Cerebellar cortex (tissue), 1 donor: ENCODE results near the gene GALNS.
A peak's percentile ranks its signal among the peaks of the same experiment; 100 is the strongest.

Experiments
- DNase-seq: peaks from one replicate; pipeline ENCODE4 v3.0.0-alpha.2; 2015; ENCODE audit warnings: low spot score

The GALNS gene

DNA sequence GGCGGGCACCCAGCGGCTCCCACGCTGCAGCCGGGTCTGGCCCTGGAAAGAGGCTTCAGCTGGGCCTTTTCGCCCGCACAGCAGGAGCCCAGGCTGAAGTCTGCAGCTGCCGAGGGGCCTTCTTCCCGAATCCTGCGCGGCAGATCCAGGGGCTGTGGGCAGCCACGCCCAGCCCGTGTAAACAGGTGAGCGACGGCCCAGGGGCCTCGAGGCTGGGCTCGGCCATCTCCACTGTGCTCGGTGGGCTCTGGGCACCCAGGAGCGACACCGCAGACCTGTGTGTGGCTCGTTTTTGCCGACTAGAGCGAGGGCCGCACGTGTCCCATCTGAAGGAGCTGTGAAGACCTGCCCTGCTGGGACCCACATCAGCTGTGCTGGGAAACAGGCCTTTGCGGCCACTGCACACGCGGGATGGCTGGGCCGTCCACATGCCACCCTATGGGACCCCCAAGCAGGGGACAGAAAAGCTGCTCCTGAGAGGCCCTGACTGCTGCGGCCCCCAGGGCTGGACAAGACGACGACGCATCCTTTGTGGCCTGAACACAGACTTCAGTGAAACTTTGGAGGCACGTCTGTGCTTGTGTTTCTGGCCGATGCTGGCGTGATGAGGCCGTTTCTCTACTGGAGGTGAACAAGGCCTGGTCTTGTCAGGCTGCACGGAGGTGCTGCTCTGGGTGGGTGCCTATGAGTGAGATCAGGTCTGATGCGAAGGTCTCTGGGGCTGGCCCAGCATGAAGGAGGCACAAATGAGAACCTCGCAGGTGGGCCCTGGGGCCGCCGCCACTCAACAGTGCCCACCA, 39.8 kb downstream of the GALNS start:
- no peak for DNase-seq

DNA sequence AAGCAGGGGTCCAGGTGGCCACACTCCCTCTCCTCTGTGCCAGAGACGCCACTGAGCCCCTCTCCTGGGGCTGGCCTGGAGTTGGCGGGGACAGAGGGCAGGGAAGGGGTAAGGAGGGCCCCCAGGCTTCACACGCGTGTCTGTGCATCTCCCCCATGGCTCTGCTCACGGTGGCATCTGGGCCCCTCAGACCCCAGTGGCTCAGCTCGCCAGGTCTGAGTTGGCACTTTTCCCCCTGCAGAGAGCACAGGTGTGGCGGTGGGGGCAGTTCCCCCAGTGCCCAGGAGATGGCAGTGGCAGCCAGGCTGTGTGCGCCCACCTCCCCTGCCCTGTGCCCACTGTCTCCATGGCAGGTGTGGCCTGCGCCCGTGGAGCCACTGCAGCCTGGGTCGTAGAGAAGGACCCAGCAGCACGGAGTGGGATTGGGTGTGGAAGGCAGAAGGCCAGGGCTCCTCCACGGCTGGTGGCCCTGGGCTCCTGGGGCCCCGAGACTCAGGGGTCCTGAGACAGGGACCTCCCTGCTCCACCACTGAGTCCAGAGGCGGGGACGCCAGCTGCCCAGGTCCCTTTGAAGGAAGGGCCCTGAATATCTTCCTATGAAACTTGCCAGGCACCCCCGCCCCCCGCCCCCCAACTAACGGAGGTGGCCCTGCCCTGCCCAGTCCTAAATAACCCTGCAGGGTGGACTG, 40.7 kb downstream of the GALNS start:
- DNase-seq: peak; percentile 45

DNA sequence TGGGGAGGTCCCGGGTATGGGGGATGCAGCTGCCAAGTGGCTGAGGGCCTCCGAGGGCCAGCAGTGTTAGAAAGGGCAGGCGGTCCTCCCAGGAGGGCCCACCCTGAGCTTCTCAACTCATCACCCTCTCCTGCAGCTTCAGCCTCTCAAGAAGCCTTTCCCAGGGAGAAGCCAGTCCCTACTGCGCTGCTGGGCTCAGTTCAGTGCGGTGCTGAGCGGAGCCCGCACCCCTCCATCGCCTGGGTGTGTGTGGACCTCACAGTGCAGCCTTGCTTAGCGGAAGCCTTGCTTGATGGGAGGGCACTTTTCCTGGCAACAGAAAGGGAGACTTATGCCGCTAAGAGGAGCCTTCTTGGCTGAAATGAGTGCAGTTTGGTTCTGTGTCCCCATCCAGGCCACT, 41.5 kb downstream of the GALNS start:
- no peak for DNase-seq

DNA sequence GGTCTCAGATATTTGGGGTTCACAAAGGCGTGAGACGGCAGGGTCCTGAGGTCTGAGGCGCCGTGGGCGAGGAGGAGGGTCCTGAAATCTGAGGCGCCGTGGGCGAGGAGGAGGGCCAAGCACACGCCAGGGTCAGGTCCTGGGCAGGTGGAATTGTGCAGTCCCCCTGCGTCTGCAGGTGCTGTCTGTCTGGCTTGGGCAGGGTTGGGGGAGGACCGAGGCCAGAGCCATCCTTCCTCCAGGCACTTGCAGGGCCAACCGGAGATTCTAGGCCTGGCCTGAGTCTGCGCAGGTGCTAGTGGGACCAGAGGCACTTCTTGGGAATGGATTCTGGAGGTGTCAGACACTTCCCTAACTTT, 42.6 kb downstream of the GALNS start:
- DNase-seq: no peak

DNA sequence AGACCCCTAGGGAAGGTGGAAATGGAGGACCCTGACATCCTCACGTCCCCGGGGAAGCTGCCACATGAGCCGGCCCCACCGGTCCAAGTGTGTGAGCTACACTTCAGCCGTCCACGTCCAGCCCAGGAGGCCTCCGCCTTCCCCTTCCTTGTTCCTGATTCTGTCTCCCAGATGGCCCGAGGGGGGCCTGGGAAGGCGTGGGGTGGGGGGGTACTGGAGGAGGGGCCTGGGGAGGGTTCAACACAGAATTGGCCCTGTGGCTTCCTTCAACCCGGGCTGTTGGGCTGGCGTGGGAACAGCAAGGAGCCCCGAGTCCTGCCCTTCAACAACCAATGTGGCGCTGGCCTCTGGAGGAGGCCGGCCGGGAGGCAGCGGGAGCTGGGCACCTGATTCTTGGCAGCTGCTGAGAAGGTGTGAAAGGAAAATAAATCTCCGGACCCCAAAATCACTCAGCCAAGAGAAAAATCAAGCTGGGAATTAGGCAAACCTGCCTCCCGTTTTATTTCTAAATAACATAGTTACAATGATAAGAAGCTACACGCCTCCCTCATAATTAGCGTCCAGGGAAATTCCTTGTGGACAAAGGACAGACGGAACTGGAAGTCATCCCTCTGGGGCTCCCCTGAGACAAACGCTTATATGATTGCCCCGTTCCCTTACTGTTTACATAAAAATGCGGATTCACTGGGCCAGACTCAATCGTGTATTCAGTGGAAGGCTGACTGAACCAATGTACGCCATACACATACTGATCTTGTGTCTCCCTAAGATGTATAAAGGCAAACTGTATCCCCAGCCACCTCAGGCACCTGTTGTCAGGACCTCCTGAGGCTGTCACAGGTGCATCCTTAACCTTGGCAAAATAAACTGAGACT, 43.2 kb downstream of the GALNS start:
- DNase-seq: no peak

DNA sequence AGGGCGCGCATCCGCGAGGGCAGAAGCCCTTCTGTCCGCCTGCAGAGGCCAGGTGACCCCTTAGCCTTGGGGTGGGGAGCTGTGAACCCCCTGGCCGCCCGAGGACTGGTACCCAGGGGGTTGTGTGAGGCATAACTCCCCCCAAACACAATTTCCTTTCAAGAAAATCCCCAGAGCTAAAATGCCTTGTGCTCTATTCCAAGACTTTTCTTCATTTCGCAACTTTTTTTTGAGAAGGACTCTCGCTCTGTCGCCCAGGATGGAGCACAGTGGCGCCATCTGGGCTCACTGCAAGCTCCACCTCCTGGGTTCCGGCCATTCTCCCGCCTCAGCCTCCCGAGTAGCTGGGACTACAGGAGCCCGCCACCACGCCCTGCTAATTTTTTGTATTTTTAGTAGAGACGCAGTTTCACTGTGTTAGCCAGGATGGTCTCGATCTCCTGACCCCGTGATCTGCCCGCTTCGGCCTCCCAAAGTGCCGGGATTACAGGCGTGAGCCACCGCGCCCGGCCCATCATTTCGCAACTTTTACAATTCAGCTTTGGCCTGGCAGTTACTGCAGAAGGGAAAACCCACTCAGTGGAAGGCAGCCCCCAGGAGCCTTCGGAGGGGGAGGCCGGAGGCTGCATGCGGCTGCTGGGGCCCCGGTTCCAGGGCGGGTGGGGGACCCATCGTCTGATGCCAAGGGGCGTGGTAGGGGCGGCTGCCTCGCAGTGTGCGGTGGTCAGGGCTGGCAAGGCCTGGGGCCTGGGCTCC, 44.1 kb downstream of the GALNS start:
- peak; percentile 56 for DNase-seq

DNA sequence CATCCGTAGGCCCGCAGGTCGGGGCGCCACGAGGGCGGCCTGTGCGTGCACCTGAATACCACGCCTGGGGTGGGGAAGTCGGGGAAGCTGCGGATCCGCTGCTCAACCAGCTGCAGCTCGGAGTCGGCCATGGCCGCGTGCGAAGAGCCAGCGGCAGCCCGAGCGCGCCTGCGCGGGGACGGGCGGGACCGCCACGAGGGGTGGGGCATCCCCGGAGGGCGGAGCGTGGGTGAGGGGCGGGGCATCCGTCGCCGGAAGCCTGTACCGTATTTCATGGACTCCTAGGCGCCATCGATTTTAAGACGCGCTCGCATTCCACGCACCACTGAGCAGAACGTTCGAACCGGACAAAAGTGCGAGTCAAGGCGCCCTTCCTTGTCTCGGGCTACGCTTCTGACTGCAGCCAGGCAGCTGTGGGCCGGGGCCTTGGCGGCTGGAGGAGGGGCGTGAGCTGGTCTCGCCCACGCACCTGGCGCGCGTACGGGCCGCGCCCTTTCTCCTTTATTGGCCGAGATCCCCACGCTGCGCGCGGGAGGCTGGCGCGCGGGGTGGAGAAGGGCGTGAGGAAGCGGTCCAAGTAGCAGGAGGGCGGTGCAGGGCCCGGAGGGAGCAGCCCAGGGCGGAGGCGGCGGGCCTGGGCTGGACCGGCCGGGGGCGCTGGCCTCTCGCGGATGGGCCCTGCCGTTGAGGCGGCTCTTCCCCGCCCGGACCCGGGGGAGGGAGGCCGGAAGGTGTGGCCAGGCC, 44.8 kb downstream of the GALNS start, which contains the start of gene APRT:
TSS of gene APRT (minus strand) at position 160 of the 744 bp plus-strand sequence. CDS start at position 131, 29 bp downstream.
- DNase-seq: peak; percentile 89

DNA sequence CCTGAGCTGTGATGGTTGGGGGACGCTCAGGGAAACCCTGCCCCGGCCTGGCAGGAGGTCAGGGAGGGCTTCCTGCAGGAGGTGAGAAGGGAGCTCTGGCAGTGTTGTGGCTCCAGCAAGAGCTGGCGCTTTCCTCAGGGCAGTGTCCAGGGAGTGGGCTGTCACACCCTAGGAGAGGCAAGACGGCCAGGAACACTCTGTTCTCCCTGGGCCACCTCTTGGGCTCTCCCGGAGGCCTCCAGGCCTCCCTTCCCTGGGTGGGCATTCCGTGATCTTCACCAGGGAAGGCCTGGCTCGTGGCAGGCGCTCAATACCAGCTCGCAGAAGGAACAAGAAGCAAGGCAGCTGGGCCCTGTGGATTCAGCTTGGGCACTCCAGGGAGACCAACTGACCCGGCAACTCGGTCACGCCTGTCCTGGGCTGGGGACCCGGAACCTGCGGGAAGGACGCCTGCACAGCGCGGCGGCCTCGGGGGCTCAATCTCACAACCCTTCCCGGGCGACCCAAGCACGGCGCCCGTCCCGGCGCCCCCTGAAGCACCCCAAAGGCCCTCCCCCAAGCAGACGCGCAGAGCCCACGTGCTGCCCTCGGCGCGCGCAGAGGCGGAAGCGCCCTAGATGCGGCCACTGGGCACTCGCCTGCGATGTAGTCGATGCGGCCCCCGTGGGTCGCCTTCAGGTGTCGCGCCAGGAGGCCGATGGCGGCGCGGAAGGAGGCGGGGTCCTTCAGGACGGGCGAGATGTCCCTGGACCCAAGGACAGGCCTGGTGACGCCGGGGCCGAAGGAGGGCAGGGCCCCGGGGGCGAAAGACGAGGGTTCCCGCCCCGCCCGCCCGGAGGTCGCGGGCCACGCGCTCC, 45.6 kb downstream of the GALNS start:
- DNase-seq: peak; percentile 76

DNA sequence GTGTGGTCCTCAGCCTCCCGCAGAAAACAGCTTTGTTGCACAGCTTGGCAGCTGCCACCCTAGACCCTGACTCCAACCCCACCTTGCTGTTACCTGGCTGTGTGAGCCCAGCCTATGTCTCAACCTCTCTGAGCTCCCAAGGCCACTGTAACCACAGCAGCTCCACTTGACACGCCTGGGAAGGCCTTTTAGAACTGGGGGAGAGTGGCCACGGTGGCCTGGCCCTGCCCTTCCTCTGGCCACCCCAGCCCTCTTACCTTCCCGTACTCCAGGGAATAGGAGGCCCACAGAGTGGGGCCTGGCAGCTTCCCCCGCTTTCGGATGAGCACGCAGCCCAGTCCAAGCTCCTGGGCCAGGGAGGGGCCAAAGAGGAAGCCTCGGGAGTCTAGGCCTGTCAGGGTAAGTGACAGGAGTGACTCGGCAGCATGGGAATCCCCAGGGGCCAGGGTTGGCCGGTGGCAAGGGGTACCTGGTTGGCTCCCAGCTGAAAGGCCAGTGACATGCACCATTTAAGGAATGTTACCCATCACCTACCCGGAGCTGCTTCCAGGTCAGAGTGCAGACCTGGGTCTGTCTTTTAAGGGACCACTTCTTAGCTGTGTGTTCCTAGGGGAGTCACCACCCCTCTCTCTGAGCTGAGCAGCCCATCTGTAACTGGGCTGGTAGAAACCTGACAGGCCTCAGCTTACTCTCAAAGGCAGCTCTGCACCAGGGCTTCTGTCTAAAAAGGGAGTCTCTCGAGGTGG, 46.4 kb downstream of the GALNS start:
- peak; percentile 31 for DNase-seq

DNA sequence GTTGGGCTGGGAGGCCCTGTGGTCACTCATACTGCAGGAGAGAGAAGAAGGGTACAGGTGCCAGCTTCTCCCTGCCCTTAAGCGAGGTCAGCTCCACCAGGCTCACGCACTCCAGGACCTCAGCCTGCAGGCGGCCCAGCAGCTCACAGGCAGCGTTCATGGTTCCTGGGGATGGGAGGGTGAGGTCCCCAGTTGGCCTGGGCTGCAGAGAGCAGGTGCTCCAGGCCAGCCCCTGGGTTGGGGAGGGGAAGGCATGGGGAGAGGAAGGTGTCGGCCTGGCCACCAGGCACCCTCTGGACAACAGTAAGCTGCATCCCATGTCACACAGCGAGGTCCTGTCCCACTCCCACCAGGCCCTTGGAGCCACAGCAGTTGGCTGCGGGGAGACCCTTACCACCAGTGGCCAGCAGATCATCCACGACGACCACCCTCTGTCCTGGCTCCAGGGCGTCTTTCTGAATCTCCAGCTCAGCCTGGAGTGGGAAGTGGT, 47.0 kb downstream of the GALNS start:
- DNase-seq: no peak

DNA sequence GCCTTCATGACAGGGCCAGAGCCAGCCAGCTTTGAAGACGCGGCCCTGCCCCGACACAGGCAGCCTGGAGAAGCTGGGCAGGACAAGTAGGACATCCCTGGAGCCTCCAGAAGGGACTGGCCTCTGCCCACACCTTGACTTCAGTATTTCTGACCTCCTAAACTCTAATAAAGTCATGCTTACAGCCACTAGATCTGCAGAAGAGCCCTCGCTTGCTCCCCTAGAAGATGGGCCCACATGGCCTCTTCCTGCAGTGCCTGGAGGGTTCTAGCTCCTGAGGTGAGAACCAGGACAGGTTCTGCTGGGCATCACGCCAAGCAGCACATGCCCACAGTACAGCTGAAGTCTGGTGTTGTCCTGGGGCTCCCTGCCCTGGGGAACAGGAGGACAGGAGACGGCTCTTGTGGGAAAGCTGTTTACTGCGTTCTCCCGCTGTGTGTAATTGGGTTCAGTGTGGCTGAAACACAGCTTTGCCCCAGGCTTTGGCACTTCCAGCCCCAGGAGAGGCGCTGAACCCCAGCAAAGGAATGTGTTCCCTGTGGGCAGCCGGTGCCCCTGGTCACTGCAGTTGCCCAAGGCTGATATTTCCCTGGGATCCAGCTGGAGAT, 47.6 kb downstream of the GALNS start:
- peak; percentile 34 for DNase-seq

DNA sequence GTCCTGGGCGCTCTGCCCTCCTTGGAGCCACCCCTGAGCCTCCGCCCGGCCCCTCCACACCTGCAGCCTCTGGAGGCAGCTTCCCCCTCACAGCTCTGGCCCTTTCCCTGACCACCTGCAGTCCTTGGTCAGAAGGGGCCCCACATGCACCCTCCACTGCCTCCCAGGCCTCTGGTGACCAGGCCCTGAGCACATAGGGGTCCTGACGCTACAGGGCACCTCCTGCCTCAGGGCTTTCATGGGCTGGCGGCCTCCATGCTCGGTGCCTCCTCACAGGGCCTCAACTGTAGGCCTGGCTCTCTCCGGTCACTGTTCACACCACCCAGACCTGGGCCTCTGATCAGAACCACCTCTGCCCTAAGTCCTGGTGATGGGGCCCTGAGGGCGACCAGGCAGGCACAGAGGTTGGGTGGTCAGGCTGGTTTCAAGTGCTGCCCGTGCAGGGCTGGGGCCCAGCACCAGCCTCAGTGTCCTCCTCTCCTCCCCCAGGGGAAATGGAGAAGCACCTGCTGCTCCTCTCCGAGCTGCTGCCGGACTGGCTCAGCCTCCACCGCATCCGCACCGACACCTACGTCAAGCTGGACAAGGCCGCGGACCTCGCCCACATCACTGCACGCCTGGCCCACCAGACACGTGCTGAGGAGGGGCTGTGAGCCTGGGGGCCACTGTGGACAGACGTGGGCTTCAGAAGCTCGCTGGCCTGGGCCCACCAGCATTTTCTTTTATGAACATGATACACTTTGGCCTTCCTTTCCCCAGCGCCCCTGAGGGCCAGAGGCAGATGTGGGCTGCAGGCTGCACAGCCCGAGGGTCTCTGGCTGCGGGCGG, 48.9 kb downstream of the GALNS start:
- no peak for DNase-seq

DNA sequence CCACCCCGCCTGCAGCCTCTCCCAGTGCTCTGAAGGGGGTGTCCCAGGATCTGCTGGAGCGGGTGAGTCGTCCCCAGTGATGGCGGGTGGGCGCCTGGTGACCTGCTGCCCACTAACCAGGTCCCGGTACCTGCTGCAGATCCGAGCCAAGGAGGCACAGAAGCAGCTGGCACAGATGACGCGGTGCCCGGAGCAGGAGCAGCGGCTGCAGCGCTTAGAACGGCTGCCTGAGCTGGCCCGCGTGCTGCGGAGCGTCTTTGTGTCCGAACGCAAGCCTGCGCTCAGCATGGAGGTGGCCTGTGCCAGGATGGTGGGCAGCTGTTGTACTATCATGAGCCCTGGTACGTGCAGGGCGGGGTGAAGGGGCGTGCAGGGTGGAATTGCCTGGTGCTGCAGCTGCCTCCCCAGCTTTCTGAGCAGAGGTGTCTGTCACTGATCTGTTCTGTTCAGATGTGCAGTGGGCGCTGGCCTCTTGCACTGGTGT, 49.6 kb downstream of the GALNS start:
- no peak for DNase-seq

DNA sequence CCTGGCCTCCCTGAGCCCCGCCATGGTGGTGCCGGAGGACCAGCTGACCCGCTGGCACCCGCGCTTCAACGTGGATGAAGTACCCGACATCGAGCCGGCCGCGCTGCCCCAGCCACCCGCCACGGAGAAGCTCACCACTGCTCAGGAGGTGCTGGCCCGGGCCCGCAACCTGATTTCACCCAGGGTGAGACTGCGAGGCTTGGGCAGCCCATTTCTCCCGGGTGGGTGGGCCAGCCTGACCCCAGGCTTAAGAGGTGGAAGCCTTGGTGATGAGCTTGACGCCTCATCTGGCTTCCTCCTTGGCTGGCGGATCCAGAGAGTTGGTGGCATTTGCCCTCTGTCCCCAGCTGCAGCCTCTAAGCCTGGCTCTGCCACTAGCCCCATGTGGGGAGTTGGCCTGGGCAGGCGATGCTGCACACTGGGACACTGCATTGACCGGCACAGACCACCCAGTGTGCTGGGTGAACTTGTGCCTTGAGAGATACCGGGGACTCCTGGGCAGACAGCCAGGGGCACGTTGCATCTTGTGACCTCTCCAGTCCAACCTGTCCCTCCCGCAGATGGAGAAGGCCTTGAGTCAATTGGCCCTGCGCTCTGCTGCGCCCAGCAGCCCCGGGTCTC, 50.1 kb downstream of the GALNS start:
- no peak for DNase-seq

DNA sequence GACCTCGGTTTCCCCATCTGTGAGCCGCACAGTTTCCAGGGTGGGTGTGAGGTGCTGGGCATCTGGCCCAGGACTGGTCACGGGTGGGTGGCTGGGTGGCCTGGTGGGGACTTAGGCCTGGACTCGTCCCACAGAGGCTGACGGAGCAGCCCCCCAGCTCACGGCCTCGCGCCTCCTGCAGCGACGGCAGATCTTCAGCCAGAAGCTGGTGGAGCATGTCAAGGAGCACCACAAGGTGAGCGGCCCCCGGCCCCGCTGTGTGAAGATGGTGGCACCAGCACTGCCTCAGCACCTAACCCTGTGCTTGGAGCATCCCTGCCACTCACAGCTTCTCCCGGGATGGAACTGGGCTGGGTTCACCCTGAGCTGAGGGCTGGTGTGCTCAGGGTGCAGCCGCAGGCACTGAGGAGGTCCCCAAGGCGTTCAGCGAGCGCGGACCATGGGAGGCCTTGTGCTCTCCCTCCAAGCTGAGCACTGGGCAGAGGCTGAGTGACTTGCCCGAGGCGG, 50.8 kb downstream of the GALNS start:
- no peak for DNase-seq

DNA sequence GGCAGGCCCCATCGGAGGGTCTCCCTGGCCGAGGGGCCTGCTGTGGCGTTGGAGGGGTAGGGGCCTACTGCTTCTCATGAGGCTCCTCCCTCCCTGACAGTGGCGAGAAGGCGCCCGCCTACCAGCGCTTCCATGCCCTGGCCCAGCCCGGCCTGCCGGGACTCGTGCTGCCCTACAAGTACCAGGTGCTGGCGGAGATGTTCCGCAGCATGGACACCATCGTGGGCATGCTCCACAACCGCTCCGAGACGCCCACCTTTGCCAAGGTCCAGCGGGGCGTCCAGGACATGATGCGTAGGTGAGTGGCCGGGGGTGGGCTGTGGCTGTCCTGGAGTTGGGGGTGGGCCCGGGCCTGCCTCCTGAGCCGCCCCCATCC, 51.4 kb downstream of the GALNS start:
- no peak for DNase-seq
